ENCODE data around the gene ROBO1. TPM values are rescaled to one million over a fixed set of nuclear protein-coding genes. Genes with fewer than 3 reads are reported as not detected.
A peak's percentile ranks its signal among the peaks of the same experiment; 100 is the strongest.

Gene ROBO1
- polyA plus RNA-seq, 3 donors, result 86.9 to 107 (median 102) TPM

DNA sequence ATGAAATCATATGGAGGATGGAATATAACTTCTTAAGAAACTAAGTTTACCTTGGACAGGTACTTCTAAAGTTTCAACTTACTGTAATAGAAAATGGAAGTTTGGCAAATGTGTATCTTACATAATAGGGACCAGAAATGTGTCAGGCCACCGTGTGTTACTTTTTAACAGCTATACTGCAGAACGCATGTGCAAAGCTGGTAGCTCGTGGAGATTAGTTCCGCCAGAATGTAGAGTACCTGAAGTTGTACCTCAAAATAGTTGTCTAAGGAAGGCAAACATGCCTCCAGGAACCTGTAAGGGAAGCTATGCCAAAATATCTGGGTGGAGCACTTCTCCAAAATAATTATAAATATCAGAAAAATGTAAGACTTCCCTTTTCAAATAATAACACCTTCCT, 920.6 kb downstream of the ROBO1 start:
- DNase-seq, result no peak

DNA sequence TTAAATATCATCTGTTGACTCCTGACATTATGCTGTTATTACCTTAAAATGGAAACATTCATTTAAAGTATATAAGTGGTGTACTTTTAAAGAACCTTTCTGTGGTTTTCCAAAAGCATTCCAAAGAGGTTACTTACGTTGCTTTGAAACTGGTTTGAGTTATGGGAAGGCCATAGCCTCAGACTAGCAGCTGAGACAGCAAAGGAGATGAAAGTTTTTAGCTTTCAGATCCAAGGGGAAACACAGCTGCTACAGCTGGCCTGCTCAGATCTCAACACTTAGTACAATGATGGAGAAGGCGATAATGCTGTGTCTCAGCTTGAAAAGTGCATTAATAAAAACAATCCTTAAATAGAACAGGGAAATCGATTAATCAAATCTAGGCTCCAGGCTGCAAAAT, 921.1 kb downstream of the ROBO1 start:
- peak; percentile 52 for DNase-seq

DNA sequence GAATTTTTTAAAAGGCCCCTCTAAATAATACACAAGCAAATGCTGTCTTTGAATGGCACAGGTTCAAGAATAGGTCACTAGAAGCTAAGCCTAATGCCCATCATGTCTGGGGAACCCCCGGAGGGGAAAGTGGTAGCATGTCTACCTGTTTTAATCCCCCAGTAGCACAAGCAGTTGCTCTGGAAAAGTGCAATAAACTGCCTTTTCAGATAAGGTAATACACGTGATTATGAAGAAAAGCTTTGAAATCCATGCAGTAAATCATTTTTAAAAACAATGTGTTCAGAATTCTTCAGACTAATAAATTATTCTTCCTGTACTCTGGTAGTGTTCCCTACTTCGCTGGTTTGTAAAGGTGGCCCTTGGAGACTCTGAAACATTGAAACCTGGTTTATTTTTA, 922.2 kb downstream of the ROBO1 start:
- DNase-seq, result no peak

DNA sequence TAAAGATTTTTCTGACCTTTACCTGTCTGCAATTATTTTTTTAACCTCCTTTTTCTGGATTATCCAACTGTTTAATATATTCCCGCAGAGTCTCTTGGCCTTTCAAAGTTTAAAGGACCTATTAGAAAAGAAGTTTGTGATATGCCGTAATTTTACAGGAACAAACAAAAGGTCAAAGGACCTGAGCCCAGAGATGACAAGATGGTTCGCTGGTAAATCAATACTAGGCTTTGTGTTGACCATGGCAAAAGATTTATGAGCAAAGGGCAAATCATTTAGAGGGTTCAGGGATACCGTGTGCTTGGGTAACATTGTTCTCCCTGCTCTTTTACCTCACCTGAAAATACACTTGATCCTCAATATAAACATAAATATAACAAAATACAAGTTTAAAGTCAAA, 923.5 kb downstream of the ROBO1 start:
- DNase-seq, result no peak

DNA sequence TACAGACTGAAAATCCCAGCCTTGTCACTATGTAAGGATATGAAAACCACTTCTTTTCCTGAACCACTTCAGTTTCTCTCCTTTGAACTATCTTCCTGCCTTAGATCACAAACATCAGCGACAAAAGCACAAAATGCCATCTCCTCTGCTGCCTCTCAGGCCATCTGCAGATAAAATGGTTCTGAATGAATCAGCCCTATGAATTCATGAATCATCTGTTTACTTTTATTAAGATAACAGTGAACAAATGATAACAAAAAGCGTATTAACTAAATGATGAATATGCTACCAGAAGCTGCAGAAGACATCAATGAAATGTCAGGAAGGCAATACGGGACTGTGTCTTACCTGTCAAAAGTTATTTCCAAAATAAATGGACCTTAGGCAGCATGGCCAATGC, 928.1 kb downstream of the ROBO1 start:
- no peak for DNase-seq

DNA sequence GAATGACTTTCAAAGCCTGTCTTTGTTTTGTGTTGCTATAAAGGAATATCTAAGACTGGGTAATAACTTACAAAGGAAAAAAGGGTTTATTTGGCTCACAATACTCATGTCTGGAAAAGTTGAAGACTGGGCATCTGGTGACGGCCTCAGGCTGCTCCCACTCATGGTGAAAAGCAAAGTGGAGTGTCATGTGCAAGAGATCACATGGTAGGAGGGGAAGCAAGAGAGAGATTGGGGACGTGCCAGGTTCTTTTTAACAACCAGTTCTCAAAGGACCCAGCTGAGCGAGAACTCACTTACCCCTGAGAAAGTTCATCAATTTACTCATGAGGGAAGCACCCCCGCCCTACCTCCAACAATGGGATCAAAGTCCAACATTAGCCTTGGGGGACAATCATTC, 929.4 kb downstream of the ROBO1 start:
- DNase-seq, result no peak

DNA sequence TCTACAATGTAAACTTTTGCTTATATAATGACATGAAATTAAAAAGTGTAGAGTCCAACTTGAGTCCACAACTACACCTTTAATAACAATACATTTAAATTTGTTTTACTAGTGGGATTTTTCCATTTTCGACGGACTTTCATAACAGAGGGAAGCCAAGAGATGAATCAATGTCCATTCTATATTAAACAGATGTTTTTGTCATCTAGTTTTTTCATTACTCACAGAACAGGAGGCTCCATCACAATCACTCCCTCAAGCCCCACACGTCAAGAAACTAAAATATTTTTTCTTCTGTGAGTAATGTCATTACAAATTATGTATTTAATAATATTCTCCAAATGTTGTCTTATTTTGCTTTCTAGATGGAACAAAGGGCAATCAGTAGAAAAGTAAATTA, 932.9 kb downstream of the ROBO1 start:
- no peak for DNase-seq

DNA sequence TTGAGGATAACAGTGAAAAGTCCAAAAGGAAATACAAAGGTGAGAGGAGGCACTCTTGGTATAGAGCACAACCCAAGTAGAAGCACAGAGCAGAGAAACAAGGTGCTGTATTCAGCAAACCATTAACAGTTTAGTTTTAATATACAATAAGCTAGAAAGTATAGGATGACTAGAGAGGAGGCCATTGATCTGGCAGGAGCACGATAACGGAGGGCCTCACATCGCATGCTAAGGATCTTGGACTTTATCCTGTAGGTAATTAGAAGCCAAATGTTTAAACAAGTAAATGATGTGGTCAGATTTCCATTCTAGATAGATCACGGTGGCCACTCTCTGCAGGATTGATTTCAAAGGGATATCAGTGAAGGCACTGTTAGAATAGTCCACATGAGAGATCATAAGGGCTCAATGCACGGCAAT, 935.0 kb downstream of the ROBO1 start:
- DNase-seq, result no peak

DNA sequence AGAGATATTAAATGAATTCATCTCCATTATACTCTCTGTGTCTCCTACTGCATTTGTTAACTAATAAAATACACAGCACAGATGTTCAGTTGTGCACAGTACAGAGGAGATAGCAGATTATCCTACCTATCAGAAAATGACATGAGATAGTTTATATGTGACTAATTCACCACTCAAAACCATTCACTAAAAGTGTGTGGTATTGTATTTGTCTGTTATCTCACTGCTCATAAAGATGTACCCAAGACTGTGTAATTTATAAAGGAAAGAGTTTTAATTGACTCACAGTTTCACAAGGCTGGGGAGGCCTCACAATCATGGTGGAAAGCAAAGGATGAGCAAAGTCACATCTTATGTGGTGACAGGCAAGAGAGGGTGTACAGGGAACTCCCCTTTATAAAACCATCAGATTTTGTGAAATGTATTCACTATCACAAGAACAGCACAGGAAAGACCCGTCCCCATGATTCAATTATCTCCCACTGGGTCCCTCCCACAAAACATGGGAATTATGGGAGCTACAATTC, 936.3 kb downstream of the ROBO1 start:
- no peak for DNase-seq

DNA sequence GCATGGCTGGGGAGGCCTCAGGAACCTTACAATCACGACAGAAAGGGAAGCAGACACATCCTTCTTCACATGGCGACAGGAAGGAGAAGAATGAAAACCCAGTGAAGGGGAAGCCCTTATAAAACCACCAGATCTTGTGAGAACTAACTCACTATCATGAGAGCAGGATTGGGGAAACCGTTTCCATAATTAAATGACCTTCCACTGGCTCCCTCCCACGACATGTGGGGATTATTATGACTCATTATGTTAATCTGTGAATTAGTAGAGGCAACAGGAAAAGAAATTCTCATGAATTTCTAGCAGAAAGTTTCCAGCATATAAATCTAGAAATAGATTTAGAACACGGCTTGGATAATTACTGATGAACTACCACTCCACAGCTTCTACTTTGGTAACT, 937.3 kb downstream of the ROBO1 start:
- DNase-seq, result no peak

DNA sequence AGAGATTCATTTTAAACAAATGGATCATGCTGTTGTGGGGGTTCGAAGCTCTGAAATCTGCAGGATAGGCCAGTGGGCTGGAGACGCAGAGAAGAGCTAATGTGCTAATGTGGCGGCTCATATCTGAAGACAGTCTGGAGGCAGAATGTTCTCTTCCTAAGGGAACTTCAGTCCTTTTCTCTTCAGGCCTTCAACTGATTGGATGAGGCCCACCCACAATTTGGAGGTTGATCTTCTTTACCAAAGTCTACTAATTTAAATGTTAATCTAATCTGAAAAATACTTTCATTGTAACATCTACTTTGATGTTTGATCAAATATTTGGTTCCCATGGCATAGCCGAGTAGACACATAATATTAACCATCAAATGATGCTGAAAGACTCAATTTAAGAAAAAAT, 940.2 kb downstream of the ROBO1 start:
- DNase-seq, result no peak

DNA sequence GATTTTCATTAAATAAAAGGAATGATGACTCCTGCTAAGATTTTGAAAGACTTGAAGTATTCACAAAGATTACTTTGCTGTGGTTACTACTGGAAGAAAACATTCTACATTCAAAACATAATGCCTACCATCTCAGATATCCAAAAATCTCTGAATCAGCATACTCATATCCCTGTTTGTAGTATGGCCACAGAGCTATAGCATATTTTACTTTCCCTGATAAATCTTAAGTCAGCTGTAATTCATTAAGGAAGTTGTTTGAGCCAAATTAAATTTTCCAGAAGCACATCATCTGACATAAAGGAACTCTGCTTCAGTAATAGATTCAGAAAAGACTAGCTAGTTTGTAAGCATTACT, 942.0 kb downstream of the ROBO1 start:
- no peak for DNase-seq

DNA sequence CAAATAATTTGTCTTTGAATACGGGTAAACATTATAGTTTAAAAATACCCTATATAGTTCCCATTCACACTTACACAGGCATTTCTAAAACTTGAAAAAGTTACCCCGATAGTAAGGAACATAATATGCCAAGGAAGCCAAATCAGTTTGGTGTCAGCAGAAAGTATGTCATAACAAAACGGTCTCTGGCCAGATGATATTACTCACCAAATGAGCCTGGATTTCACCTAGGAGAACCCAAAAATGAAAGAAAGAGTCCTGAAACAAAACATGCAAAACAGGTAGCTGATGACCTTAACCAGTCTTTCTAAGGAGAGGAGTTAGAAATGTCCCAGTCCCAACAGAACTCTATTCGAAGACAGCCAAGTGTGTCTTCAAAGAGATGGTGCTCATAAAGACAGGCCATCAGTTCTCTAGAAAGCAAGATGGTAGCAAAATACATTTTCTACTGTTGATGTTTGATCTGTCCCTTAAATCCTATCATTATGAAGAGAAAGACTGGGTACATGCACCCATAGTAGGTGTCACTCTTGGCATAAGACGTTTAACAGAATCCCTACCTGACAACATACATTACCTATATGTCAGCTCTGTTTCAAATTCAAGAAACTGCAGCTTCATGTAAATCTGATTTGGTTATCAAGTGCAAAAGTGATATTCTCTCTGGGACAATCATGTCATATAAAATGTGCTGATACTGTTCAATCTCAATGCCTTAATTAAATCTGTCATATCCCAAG, 942.5 kb downstream of the ROBO1 start:
- DNase-seq, result no peak

DNA sequence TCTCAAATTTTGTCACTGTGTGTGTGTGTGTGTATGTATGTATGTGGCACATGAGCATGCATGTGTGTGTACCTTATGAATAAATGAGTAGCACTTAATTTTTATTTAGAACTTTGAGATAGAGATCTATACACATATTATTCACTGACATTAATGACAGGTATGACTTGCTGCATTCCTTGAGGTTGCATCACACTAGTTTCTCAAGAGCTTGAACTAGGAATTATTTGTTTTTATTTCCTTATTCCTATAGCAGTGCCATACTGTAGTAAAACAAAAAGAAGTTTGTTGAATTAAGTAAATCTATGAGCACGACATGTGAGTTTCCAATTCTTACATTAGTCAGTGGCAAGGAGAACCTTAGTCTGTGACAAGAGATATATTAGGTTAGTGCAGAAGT, 943.9 kb downstream of the ROBO1 start:
- DNase-seq, result no peak

DNA sequence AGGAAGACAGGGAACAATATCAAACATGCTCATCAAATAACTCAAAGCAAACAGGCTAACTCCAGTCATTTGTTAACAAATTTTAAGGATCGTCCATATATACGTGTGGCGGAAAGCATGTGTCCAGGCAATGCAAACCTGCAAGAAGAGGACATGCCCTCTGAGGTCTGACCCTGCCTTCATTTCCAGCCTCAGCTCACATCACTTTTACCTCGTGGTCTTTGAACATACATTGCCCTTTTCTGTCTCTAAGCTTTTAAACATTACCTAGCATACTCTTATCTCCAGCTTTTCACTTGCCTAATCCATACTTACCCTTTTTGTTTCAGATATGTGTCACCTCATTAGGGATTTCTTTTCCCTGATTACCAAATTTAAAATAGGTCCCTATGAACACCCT, 944.4 kb downstream of the ROBO1 start:
- DNase-seq, result no peak

DNA sequence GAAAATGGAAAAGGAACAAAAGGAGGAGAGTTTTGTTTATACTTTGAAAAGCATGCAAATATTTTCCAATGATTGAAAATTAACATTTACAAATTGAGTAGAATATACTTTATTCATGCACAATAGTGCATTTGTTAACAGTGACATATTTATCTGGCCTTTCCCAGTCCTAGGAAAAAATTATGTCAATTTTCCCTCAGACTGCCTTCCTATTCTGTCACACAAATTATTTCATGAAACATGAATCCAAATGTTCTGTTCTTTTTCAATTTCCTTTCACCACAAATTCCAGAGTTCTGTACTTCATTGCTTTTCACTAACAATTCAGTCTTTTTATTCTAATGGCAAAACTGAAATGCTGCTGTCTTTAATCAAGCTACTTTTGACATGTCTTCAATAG, 945.1 kb downstream of the ROBO1 start:
- no peak for DNase-seq

DNA sequence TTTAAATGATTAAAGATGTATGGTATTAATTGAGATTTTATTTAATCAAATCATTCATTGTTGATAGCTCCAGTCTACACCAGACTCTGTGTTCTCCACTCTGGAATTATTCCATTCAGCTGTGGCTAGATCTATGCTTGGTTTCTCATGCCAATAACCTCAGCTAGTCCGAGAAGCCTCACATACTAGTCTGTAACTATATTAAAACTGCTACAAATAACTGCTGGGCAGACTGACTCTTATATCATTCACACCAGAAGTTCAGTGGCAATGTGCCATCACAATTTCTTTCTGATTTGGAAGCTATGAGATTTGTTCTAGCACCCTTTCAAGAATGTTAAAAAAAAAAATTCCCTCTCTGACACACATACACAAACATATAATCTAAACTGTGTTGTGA, 947.3 kb downstream of the ROBO1 start:
- DNase-seq, result no peak

DNA sequence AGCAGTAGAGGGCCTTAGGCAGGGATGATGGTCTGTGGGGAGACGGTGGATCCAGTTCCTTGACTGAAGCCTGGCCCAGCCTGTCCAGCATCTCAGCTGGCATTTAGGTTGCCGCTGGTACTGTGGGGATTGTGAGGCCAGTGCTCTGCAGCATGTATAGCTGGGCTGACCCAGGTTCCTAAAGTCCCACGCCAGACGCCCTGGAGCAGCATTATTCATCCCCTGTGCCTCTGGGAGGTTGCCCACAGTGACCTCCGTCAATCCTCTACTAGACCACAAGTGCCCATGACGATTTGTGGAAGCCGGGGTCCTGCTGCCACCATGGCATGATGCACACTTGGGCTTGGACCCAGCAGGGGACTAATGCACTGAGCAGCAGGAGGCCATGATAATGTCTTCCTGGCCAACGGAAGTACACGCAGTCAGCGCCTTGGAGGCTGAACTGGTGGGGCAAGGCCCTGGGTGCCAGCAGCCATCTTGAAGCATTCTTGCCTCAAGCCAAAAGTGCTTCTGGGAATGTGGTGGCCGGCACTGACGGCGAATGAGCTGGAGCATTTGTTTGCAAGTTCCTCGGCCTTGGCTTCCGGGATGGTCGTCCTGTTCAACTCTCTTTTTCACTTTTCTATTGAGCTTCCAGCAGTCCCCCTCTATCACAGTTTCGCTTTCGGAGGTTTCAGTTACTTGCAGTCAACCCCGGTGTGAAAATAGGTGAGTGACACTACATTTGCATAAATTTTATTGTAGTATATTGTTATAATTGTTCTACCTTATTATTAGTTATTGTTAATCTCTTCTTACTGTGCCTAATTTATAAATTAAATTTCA, 949.4 kb downstream of the ROBO1 start:
- DNase-seq, result no peak

DNA sequence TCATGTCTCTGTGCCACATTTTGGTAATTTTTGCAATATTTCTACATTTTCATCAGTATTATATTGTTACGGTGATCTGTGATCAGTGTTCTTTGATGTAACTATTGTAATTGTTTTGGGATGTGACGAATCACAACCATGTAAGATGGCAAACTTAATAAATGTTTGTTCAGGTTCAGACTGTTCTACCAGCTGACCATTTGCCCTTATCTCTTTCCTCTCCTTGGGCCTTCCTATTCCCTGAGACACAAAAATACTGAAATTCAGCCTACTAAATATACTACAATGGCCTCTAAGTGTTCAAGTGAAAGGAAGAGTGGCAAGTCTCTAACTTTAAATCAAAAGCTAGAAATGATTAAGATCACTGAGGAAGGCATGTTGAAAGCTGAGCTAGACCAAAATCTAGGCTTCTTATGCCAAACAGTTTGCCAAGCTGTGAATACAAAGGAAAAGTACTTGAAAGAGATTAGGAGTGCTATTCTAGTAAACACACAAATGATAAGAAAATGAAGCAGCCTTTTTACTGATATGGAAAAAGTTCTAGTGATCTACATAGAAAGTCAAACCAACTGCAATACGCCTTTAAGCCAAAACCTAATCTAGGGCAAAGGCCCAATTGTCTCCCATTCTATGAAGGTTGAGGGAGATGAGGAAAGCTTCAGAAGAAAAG, 952.8 kb downstream of the ROBO1 start:
- no peak for DNase-seq

DNA sequence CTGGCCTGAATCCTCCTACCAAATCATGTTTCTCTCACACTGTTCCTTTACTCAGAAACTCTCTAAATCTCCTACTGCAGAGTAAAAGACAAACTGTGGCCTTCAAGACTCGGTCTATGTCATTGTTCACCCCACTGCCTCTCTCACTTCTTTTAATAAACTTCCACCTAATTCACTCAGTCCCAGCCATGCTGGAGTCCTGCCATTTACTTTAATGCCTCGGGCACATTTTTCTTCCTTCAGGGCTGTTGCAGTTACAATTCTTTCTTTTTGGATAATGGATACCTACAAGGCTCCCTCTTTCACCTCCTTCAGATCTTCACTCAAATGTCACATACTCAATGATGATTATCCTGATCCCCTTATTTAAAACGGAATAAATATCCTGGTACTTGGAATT, 955.6 kb downstream of the ROBO1 start:
- DNase-seq, result no peak

DNA sequence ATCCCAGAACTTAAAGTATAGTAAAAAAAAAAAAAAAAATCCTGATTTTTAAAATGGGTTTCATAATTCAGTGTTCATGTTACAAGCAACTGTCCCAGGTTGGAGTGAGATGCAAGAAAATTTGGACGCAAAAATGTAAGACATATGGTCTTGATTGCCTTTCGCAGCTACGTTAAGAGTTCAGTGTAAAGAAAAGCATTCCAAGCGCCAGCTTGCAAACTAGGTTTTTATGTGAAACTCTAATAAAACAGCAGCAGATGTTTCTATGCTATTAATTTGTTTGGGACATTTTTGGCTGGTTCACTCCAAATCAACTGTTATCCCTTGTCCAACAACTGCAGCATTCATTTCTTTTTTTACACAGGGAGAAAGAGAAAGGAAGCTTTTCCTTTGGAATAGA, 957.8 kb downstream of the ROBO1 start:
- peak; percentile 37 for DNase-seq

DNA sequence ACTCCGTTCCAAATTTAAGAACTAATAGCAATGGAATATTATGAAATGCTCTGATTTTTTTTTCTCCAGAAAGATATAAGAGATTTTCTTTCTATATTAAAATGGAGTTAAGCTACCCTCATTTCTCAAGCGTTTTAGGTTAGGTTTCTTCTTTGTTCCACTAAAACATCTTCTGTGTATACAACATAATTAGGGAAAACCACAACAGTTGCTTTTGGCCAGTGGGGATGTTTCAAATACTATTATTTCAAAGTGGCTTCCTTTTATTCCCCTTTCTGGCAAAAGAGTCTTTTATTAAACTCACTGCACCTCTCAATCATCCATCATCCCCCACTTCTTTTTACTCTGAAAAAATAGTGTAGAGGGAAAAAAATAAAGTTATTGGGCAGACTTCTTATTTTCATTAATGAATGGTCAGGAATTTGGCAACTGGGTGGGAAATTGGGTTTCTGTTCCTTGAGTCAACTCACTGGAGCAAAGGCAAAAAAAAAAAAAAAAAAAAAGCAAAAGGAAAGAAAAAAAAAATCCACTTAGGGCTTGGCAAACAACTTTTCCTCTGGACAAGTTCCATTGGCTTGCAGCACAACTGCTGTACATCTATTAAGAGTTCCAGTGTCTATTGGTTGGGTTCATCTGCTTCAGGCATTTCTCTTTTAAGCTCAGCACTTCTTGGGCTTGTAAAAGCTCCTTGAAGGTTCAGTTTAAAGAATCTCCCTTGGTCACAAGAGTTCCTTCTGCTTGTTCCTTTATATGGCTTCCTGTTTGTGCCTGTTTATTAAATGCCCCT, 963.4 kb downstream of the ROBO1 start:
- no peak for DNase-seq

Measured in renal pelvis (tissue), 4 donors.